ENCODE measurements around the gene LXN. TPM values are rescaled to one million over a fixed set of nuclear protein-coding genes. Genes with fewer than 3 reads are reported as not detected.

The LXN gene
- total RNA-seq, 3 donors from 2014 or later: 12.0 to 55.5 (median 40.3) TPM

DNA sequence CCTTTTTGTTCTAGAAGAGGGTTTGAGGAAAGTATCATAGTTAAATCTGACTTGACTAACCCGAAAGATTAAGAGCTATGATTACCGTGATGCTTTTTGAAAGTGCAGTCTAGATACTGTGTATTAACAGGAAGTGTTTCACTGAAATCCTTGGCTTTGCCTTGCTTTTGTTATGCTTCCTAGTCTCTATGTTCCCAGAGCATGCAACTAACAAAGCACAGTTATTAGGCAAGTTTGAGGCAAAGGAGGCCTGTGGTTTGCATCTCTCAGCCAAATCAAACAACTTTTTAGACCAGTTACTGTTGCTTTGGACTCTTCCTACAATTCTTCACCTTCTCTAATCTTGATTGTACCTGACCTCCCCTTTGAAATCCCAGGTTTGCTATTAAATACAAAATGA is 3.9 kb downstream of the LXN start:
- H3K27ac ChIP-seq: peak overlapping the region; percentile 37 to 49
- no peak for TF ChIP-seq POLR2AphosphoS5 (IDR thresholded peaks at IDR 0.05)
- no peak for TF ChIP-seq POLR2A (IDR thresholded peaks at IDR 0.05)

DNA sequence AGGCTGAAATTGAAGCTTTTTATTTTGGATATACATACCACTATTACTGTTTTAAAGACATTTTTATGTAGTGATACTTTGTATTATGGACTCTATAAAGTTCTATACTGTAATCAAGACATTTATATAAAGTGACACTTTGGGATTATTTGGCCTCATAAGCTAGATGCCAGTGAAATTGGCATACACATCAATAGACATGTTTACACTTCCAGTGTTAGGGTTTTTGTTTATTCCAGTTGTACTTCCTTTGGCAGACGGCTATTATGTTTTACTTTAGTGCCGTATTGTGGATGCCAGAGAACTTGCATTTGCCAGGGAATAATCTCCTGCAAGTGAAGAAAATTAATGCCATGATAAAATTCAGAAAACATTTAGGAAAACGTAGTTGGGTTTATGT is 6.0 kb downstream of the LXN start:
- no peak for DNase-seq (ENCODE audit: low spot score in 2 of 2)
- peaks cover 4% of the 10 kb centered on the region for H3K36me3 ChIP-seq
- H3K9me3 ChIP-seq: no peaks in the 10 kb centered on the region
- H3K27ac ChIP-seq: no peak overlapping the region
- H3K27me3 ChIP-seq: no peaks in the 10 kb centered on the region
- no peaks in the 10 kb centered on the region for H3K4me1 ChIP-seq
- TF ChIP-seq POLR2A (IDR thresholded peaks at IDR 0.05) (no peak), POLR2AphosphoS5 (IDR thresholded peaks at IDR 0.05) (no peak)
- TF ChIP-seq, protein P1, sequence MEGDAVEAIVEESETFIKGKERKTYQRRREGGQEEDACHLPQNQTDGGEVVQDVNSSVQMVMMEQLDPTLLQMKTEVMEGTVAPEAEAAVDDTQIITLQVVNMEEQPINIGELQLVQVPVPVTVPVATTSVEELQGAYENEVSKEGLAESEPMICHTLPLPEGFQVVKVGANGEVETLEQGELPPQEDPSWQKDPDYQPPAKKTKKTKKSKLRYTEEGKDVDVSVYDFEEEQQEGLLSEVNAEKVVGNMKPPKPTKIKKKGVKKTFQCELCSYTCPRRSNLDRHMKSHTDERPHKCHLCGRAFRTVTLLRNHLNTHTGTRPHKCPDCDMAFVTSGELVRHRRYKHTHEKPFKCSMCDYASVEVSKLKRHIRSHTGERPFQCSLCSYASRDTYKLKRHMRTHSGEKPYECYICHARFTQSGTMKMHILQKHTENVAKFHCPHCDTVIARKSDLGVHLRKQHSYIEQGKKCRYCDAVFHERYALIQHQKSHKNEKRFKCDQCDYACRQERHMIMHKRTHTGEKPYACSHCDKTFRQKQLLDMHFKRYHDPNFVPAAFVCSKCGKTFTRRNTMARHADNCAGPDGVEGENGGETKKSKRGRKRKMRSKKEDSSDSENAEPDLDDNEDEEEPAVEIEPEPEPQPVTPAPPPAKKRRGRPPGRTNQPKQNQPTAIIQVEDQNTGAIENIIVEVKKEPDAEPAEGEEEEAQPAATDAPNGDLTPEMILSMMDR (IDR thresholded peaks at IDR 0.05): no peak
- H3K4me3 ChIP-seq: no peak overlapping the region
- intact Hi-C loops (cut with DNase I; ENCODE audit: low total_unique reads): no loop called here

More for the DNA sequence above, 3.9 kb downstream of the LXN start:
- Histone ChIP-seq H3K4me3 (no peak overlapping the region), H3K36me3 (peaks cover 4% of the 10 kb centered on the region), H3K27me3 (no peaks in the 10 kb centered on the region), H3K9me3 (no peaks in the 10 kb centered on the region), H3K4me1 (no peaks in the 10 kb centered on the region)
- intact Hi-C loops (cut with DNase I; ENCODE audit: low total_unique reads): no loop called here
- no peak for DNase-seq (ENCODE audit: low spot score in 2 of 2)

GRCh38 chr3:158663832-158664231 is 8.6 kb downstream of the LXN start:
- no peaks in the 10 kb centered on the region for H3K9me3 ChIP-seq
- intact Hi-C loops (cut with DNase I; ENCODE audit: low total_unique reads): no loop called here
- H3K27me3 ChIP-seq: no peaks in the 10 kb centered on the region
- no peak for TF ChIP-seq POLR2AphosphoS5 (IDR thresholded peaks at IDR 0.05)
- TF ChIP-seq, protein P1 (IDR thresholded peaks at IDR 0.05): no peak
- TF ChIP-seq POLR2A (IDR thresholded peaks at IDR 0.05): no peak
- no peak for DNase-seq (ENCODE audit: low spot score in 2 of 2)
- H3K4me3 ChIP-seq: no peak overlapping the region
- H3K27ac ChIP-seq: no peak overlapping the region
- peaks cover 4% of the 10 kb centered on the region for H3K36me3 ChIP-seq
- no peaks in the 10 kb centered on the region for H3K4me1 ChIP-seq

GRCh38 chr3:158663246-158663645 is 9.2 kb downstream of the LXN start:
- H3K4me3 ChIP-seq: no peak overlapping the region
- no peak for DNase-seq (ENCODE audit: low spot score in 2 of 2)
- no peaks in the 10 kb centered on the region for H3K4me1 ChIP-seq
- H3K27me3 ChIP-seq: no peaks in the 10 kb centered on the region
- TF ChIP-seq, protein P1 (IDR thresholded peaks at IDR 0.05): no peak
- TF ChIP-seq POLR2AphosphoS5 (IDR thresholded peaks at IDR 0.05): no peak
- no peak for TF ChIP-seq POLR2A (IDR thresholded peaks at IDR 0.05)
- intact Hi-C loops (cut with DNase I; ENCODE audit: low total_unique reads): no loop called here
- H3K9me3 ChIP-seq: no peaks in the 10 kb centered on the region
- H3K27ac ChIP-seq: no peak overlapping the region
- H3K36me3 ChIP-seq: peaks cover 4% of the 10 kb centered on the region

- no peaks in the 10 kb centered on the region for H3K9me3 ChIP-seq
- no peak overlapping the region for H3K27ac ChIP-seq
- peaks cover 4% of the 10 kb centered on the region for H3K36me3 ChIP-seq
- H3K4me1 ChIP-seq: no peaks in the 10 kb centered on the region
- intact Hi-C loops (cut with DNase I; ENCODE audit: low total_unique reads): no loop called here
- H3K27me3 ChIP-seq: no peaks in the 10 kb centered on the region
- no peak for DNase-seq (ENCODE audit: low spot score in 2 of 2)
- TF ChIP-seq POLR2AphosphoS5 (IDR thresholded peaks at IDR 0.05) (no peak), POLR2A (IDR thresholded peaks at IDR 0.05) (no peak)
- TF ChIP-seq, protein P1 (IDR thresholded peaks at IDR 0.05): no peak
- no peak overlapping the region for H3K4me3 ChIP-seq
These were observed 11.7 kb downstream of the LXN start for GRCh38 chr3:158660711-158661110.

Data from breast epithelium (tissue), 4 donors.